ENCODE data around the gene STARD5.

DNA sequence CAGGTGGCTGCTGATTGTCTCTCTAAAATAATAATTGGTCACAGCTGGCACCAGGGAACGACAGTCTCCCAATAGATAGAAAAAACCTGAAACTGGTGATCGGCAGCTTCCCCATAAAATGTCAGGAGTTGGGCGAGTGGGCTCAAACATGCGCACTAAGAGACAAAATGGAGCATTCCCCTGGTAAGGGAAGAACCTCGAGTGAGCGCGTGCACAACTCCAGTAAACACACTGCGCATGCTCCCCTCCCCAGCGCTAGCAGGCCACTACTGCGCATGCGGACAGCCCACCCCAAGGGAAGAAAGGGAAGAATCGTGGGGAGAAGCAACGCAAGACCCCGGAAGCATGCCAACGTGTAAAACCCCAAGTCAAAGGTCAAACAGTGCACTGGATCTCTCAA lies 7.7 kb upstream of the STARD5 start:
- TF ChIP-seq GATA2 (IDR thresholded peaks at IDR 0.05; ENCODE audit: low read depth, low read length): no peak
- no peak for TF ChIP-seq GATA3 (IDR thresholded peaks at IDR 0.05; ENCODE audit: low read depth, low read length)

All from SH-SY5Y (cell line).